Thymus (tissue), 11 donors: ENCODE data around the gene SCLY. TPM values are rescaled to one million over a fixed set of nuclear protein-coding genes. Genes with fewer than 3 reads are reported as not detected.

Source experiments
- DNase-seq, 9 donors: peaks; one replicate each; pipeline ENCODE4 v3.0.0-alpha.2; 2013; ENCODE audit warnings: low spot score in 9 of 9, low read depth in 6 of 9, missing footprints in 1 of 9
- H3K27ac ChIP-seq, 2 donors: one replicate each; pipeline ENCODE4 v1.5.1; 2013; ENCODE audit warnings: control low read depth in 1 of 2, low read depth in 1 of 2, low read length in 1 of 2, mild to moderate bottlenecking in 1 of 2, moderate library complexity in 1 of 2
- H3K27me3 ChIP-seq, 2 donors: one replicate each; pipeline ENCODE4 v1.5.1; 2013; ENCODE audit warnings: low read length in 1 of 2; ENCODE audit not compliant: control insufficient read depth in 2 of 2, insufficient read depth in 1 of 2
- H3K36me3 ChIP-seq, 2 donors: one replicate each; pipeline ENCODE4 v1.5.1; 2013; ENCODE audit warnings: low read length in 1 of 2, mild to moderate bottlenecking in 1 of 2, moderate library complexity in 1 of 2; ENCODE audit not compliant: control insufficient read depth in 2 of 2, insufficient read depth in 2 of 2
- H3K4me1 ChIP-seq, 2 donors: one replicate each; pipeline ENCODE4 v1.5.1; 2013; ENCODE audit warnings: low read length in 2 of 2; ENCODE audit not compliant: control insufficient read depth in 2 of 2, insufficient read depth in 2 of 2
- H3K4me3 ChIP-seq, 2 donors: one replicate each; pipeline ENCODE4 v1.5.1; 2013; ENCODE audit warnings: low read length in 2 of 2, control low read depth in 1 of 2, mild to moderate bottlenecking in 1 of 2
- H3K9me3 ChIP-seq, 2 donors: one replicate each; pipeline ENCODE4 v1.5.1; 2013; ENCODE audit warnings: low read length in 1 of 2, mild to moderate bottlenecking in 1 of 2; ENCODE audit not compliant: control insufficient read depth in 2 of 2, insufficient read depth in 1 of 2
- WGBS: extraction: QIAGEN DNeasy Blood & Tissue Kit; methylation state at CpG from one replicate; pipeline ENCODE4 v1.1.7; 2013; 5-methylcytosine and 5-hydroxymethylcytosine counted together
- polyA plus RNA-seq: library from polyadenylated mRNA; stranded (reverse); fragments of 200-250 nt; gene quantifications from one replicate; pipeline ENCODE4 v1.2.3, GENCODE V29; 2013
- total RNA-seq: library from RNA; stranded (reverse); fragments of 120-200 nt; gene quantifications from one replicate; pipeline ENCODE4 v1.2.4, GENCODE V29; 2013
- donor health status: healthy.

SCLY gene
- total and polyA plus RNA-seq, 2 donors = 10.4 to 17.4 TPM

DNA sequence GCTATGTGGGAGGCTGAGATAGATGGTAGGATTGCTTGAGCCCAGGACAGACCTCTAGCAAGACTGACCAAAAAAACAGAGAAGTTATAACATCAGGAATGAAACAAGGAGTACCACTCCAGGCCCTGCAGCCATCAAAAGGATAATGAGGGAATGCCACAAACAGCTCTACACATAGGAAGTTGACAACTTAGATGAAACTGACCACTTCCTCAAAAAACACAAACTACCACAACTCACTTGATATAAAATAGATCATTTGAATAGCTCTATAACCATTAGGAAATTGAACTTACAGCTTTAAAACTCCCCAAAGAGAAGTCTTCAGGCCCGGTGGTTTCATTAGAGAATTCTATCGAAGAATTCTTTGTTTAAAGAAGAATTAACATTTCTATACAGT, 26.4 kb downstream of the SCLY start:
- no peak overlapping the region for H3K4me3 ChIP-seq
- H3K4me1 ChIP-seq = no peaks in the 10 kb centered on the region
- no peak for DNase-seq
- no peaks in the 10 kb centered on the region for H3K9me3 ChIP-seq
- no peaks in the 10 kb centered on the region for H3K27me3 ChIP-seq
- 95% methylated on average over 2 of the region's 2 CpGs for WGBS
- no peak overlapping the region for H3K27ac ChIP-seq
- H3K36me3 ChIP-seq = peaks cover 24 to 29% of the 10 kb centered on the region in 2 donors

DNA sequence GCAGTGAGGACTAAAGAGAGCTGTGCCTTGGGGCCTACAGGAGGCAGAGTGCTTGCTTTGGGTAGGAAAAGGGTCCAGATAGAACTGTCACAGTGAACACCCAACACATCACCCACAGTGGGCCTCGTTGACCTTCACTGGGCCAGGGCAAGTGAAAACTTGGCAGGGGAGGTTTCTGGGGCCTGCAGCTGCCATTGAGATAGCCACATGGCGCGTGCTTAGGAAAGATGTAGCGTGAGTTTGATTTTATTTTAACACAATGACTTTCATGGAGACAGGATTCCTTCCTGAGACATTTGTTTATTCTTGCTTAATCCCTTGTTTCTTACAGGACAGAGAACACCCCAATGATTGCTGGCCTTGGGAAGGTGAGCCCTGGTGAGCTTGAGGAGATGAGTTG, 30.1 kb downstream of the SCLY start:
- H3K36me3 ChIP-seq = peaks cover 17 to 20% of the 10 kb centered on the region in 2 donors
- no peaks in the 10 kb centered on the region for H3K4me1 ChIP-seq
- DNase-seq = no peak
- H3K27ac ChIP-seq = no peak overlapping the region
- no peaks in the 10 kb centered on the region for H3K27me3 ChIP-seq
- H3K4me3 ChIP-seq = no peak overlapping the region
- 96% methylated on average over 4 of the region's 4 CpGs for WGBS
- H3K9me3 ChIP-seq = no peaks in the 10 kb centered on the region

DNA sequence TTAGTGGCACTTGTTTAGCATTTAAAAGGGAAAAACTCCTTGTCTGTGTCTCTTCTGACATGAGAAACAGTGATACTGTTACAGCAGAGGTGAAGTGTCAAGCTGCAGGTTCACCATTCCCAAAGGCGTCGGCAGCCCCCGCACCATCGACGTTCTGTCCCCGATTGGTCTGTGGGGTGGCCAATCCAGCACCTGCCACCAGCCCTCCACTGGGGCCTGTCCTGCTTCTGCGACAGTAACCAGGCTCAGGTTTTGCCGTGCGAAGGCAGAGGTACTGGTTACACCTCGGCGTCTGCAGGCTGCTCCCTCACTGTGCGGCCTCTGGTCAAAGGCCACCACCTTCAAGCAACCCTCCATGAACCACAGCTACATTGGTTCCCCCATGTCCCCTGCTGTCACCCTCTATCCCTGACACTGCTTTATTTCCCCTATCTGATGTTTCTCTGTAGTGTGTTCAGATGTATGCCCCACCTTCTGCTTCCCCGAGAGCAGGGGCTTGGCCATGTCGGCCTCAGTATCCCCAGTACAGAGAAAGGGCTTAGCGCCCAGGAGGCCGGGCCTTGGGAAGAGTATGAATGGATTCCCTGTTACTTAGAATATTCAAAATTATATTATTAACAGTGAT, 30.7 kb downstream of the SCLY start:
- peaks cover 16 to 20% of the 10 kb centered on the region in 2 donors for H3K36me3 ChIP-seq
- H3K9me3 ChIP-seq = no peaks in the 10 kb centered on the region
- no peak overlapping the region for H3K27ac ChIP-seq
- WGBS = 98% methylated on average over 16 of the region's 16 CpGs
- DNase-seq = no peak
- no peaks in the 10 kb centered on the region for H3K4me1 ChIP-seq
- H3K4me3 ChIP-seq = no peak overlapping the region
- no peaks in the 10 kb centered on the region for H3K27me3 ChIP-seq

DNA sequence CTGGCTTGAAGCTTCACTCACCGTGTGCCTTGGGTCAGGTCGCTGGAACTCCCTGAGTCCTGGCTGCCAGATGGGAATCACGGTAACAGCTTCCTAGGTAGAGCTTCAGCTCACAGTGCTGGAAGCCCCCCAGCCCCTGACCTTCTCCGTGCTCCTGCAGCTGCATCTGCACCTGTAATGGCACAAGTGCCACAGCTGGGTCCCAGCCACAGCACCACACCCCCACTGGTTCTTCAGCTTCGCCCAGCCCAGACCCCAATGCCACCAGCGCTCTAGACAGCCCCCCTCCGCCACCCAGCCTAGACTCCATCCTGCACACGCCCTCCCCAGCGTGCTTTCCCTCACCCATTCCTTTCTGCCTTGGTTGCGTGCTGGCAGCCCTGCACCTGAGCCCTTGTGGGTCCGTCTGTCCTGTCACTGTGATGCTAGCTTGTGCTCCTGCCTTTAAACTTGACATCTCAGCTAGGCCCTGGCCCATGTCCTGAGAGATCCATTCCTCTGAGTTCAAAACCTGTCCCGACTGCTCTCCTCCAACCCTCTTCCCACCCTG, 31.8 kb downstream of the SCLY start:
- peaks cover 14 to 20% of the 10 kb centered on the region in 2 donors for H3K36me3 ChIP-seq
- DNase-seq = no peak
- WGBS = 97% methylated on average over 12 of the region's 12 CpGs

DNA sequence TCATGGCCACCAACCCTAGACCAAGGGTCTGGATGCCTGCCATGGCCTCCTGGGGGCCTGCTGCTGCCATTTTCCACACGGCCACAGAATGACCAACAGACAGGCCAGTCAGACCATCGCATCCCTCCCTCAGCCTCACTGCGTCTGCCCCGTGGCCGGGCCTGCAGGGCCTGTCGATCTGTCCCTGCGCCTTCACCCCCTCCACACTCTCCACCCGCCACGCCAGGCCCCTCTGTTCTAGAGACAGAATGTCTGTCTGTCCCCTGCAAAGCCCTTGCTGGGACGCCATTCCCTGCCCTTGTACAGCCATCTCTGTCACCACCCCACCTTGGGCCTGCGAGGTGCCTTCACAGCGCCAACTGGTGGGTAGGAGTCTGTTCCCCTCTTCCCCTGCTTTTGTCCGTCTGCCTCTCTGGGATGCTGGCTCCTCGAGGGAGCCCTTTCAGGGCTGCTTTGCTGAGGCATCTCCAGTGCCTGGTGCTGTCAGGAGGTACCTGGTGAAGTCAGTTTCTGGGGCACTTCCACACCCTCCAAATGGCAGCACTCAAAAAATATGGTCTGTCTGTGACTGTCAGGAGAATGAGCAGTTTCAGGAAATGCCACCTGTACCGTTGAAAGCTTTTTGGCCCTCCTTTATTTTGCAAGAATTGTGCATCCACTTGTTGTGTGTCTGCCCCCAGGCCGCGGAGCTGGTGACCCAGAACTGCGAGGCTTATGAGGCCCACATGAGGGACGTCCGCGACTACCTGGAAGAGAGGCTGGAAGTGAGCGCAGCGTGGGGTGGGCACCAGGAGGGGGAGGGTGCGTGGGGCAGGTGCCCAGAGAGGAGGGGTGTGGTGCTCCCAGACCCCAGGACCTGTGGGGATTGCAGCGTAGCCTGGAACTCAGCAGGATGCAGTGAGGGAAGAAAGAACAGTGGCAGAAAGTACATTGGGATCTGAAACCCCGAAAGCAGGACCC, 32.7 kb downstream of the SCLY start:
- Histone ChIP-seq H3K27me3 (no peaks in the 10 kb centered on the region), H3K4me1 (no peaks in the 10 kb centered on the region), H3K27ac (no peak overlapping the region), H3K4me3 (no peak overlapping the region), H3K9me3 (peaks cover 0 to 5% of the 10 kb centered on the region in 2 donors), H3K36me3 (peaks cover 8 to 20% of the 10 kb centered on the region in 2 donors)
- no peak for DNase-seq
- 95% methylated on average over 26 of the region's 26 CpGs for WGBS

More for the DNA sequence above, 31.8 kb downstream of the SCLY start:
- Histone ChIP-seq H3K4me1 (no peaks in the 10 kb centered on the region), H3K27me3 (no peaks in the 10 kb centered on the region), H3K27ac (no peak overlapping the region), H3K4me3 (no peak overlapping the region), H3K9me3 (no peaks in the 10 kb centered on the region)

DNA sequence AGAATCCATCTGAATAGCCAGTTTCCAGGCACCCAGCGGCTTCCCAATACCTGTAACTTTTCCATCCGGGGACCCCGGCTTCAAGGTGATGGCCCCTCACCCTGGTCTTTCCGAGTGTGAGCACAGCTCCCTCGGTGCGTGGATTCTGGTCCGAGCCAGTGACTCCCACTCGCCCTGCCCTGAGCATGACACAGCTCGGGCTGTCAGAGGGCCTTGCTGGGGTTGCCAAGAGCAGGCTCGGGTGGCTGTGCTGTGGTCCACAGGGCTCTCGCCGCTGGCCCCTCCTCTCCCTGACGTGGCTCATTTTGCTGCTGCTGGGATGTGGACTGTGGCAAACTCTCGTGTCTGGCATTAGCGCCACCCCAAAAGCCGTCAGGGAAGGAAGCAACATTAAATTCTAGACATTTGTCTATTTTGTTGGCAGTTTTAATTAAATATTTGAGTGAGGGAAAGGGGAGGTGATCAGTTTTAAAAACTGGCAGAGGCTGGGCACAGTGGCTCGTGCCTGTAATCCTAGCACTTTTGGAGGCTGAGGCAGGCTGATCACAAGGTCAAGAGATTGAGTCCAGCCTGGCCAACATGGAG, 33.7 kb downstream of the SCLY start:
- WGBS = 98% methylated on average over 17 of the region's 17 CpGs
- no peak for DNase-seq
- Histone ChIP-seq H3K9me3 (peaks cover 0 to 6% of the 10 kb centered on the region in 2 donors), H3K4me1 (no peaks in the 10 kb centered on the region), H3K27me3 (no peaks in the 10 kb centered on the region), H3K36me3 (peaks cover 8 to 16% of the 10 kb centered on the region in 2 donors), H3K4me3 (no peak overlapping the region), H3K27ac (no peak overlapping the region)

DNA sequence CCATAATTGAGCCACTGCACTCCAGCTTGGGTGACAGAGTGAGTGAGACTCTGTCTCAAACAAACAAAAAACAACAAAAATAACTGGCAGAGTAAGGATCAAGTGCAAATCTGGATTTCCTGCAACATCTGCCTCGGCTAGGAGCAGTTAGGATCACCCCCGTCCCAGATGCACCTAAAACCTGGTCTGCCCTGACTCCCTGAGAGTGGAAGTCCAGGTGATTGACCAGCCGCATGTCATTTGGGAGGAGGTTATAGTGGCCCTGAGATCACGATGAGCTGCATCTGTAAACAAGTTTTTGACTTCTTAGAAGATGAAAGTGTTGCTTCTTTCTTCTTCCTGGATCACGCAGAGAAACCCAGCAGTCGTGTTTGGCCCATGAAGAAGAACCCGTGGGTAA, 34.3 kb downstream of the SCLY start:
- 90% methylated on average over 7 of the region's 7 CpGs for WGBS
- Histone ChIP-seq H3K36me3 (peaks cover 8 to 16% of the 10 kb centered on the region in 2 donors), H3K9me3 (peaks cover 0 to 6% of the 10 kb centered on the region in 2 donors), H3K27ac (no peak overlapping the region), H3K4me3 (no peak overlapping the region), H3K27me3 (no peaks in the 10 kb centered on the region), H3K4me1 (no peaks in the 10 kb centered on the region)
- DNase-seq = no peak

DNA sequence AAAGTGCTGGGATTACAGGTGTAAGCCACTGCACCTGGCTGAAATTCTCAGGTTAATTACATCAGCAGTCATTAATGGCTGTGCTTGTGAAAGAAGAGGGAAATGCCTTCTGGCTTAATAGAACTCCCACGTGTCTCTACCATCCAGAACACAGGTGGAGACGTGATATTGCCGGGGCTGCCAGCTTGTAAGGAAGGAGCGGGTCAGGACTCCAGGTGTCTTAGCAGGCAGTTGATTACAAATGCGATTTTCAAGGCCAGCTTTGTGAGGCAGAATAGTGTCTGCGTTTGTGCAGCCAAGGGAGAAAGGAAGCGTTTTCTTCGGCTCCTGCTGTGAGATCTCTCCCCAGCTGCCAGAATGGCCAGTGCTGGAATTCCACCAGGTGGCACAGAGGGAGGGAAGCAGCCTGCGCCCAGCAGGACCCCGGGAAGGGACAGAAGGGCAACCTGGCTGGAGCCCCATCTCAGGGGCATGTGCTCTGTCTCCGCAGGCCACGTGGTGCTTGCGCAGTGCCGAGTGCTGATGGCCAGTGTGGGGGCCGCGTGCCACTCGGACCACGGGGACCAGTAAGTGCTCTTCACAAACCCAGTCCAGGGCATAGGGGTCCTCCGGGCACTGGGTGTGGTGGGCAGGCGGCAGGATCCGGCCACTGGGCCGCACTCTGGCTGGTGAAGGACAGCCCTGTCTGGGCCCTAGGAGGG, 35.7 kb downstream of the SCLY start:
- no peak overlapping the region for H3K27ac ChIP-seq
- peaks cover 8 to 13% of the 10 kb centered on the region in 2 donors for H3K36me3 ChIP-seq
- no peak for DNase-seq
- H3K27me3 ChIP-seq = no peaks in the 10 kb centered on the region
- H3K9me3 ChIP-seq = peaks cover 0 to 6% of the 10 kb centered on the region in 2 donors
- no peaks in the 10 kb centered on the region for H3K4me1 ChIP-seq
- WGBS = 97% methylated on average over 22 of the region's 22 CpGs
- H3K4me3 ChIP-seq = no peak overlapping the region
